Urothelium cell line (cell line): ENCODE results near the gene C2orf81.

ENCODE experiments used
- DNase-seq: peaks from one replicate; pipeline ENCODE4 v3.0.0; 2011; ENCODE audit warnings: low spot score, mixed read lengths
- FAIRE-seq: peaks from 2 replicates; lab custom pipeline; 2011; peaks lifted over from hg19 to GRCh38; lab: Jason Lieb, UNC

C2orf81 gene

GRCh38 chr2:74364533-74365505 is 56.6 kb downstream of the C2orf81 start:
- DNase-seq (no peak), FAIRE-seq (no peak)
